GM20000 (cell line): ENCODE results near the gene CFAP74.

Experiments
- DNase-seq: peaks from one replicate; pipeline ENCODE4 v3.0.0; 2012; ENCODE audit warnings: low spot score
- TF ChIP-seq, protein P1 (sequence below): IDR thresholded peaks from 2 replicates; pipeline ENCODE4 v1.5.1; 2012; ENCODE audit warnings: mild to moderate bottlenecking, control low read depth; ENCODE audit errors: extremely low read depth, missing control alignments

The CFAP74 gene

GRCh38 chr1:2029561-2029960 lies 26.0 kb upstream of the CFAP74 start:
- TF ChIP-seq, protein P1, sequence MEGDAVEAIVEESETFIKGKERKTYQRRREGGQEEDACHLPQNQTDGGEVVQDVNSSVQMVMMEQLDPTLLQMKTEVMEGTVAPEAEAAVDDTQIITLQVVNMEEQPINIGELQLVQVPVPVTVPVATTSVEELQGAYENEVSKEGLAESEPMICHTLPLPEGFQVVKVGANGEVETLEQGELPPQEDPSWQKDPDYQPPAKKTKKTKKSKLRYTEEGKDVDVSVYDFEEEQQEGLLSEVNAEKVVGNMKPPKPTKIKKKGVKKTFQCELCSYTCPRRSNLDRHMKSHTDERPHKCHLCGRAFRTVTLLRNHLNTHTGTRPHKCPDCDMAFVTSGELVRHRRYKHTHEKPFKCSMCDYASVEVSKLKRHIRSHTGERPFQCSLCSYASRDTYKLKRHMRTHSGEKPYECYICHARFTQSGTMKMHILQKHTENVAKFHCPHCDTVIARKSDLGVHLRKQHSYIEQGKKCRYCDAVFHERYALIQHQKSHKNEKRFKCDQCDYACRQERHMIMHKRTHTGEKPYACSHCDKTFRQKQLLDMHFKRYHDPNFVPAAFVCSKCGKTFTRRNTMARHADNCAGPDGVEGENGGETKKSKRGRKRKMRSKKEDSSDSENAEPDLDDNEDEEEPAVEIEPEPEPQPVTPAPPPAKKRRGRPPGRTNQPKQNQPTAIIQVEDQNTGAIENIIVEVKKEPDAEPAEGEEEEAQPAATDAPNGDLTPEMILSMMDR: no peak
- DNase-seq: no peak

DNA sequence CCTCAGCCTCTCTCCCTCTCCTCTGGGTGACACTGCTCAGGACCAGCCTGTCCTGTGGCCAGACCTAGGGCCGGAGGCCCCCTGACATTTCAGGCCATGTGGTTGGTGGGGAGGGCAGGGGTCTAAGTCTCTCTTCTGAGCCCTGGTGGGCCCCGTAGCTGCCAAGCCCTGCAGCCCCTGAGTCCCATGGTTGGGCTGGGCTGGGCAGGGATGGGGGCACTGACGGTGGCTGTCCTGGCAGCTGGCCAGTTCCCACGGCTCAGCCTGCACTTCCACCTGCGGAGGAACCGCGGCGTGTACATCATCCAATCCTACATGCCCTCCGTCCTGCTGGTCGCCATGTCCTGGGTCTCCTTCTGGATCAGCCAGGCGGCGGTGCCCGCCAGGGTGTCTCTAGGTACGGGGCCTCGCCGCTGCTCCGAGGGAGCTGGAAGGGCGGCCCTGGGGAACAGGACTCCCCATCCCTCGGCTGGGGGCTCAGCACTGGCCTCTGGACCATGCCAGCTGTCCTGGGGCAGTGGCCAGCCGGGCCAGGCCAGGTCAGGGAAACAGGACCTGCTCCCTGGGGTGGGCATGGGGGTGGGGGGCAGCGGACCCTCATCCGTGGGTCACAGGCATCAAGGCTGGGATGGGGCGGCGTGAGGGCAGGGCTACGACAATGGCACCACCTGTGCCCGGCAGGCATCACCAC lies 25.4 kb upstream of the CFAP74 start:
- TF ChIP-seq, protein P1: no peak
- DNase-seq: no peak

- TF ChIP-seq, protein P1: no peak
- no peak for DNase-seq
Measured at GRCh38 chr1:2027961-2028583, 24.5 kb upstream of the CFAP74 start.

GRCh38 chr1:2025491-2025981 lies 21.9 kb upstream of the CFAP74 start:
- DNase-seq: no peak
- TF ChIP-seq, protein P1: no peak

DNA sequence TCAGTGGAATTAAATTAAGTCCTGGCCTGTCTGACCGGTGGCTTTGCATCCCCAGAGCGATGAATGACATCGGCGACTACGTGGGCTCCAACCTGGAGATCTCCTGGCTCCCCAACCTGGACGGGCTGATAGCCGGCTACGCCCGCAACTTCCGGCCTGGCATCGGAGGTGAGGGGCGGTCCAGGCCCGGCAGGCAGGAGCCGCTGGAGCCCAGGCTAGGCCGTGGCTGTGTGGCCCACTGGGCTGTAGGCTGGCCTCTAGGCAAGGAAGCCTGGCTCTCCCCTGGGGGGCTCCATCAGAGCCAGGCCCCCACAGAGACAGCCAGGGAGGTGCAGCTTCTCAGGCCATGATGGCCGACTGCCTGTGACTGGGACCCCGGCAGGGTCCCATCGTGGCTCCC lies 21.3 kb upstream of the CFAP74 start:
- TF ChIP-seq, protein P1: no peak
- DNase-seq: no peak

DNA sequence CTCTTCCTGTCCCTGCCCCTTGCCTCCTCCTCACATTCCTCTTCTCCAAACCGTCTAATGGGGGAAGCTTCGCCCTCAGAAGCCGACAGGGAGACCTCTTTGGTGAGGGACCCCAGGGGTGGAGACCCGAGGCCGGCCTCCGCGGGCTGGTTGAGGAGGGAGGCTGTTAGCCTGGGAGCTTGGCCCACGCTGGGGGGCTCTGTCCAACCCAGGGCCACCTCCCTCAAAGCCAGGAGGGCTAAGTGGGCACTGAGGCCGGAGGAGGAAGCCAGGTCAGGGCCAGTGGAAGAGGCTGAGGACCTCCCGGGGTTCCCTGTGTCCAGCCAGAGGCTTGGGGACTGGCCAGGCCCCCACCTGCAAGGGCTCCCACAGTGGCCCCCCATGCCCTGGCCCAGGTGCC lies 20.9 kb upstream of the CFAP74 start:
- TF ChIP-seq, protein P1: no peak
- no peak for DNase-seq

GRCh38 chr1:2023187-2023586 lies 19.6 kb upstream of the CFAP74 start:
- TF ChIP-seq, protein P1: no peak
- DNase-seq: no peak
